Airway epithelial cell (primary cell): ENCODE measurements around the gene CDA. TPM values are rescaled to one million over a fixed set of nuclear protein-coding genes. Genes with fewer than 3 reads are reported as not detected.

ENCODE experiments used
- total RNA-seq: library from RNA; depleted of rRNA; stranded (reverse); fragments of >200 nt; gene quantifications from 2 replicates; pipeline ENCODE4 v1.2.3, GENCODE V29; 2015

The CDA gene
- 18.5 and 22.1 TPM in 2 replicates for total RNA-seq

DNA sequence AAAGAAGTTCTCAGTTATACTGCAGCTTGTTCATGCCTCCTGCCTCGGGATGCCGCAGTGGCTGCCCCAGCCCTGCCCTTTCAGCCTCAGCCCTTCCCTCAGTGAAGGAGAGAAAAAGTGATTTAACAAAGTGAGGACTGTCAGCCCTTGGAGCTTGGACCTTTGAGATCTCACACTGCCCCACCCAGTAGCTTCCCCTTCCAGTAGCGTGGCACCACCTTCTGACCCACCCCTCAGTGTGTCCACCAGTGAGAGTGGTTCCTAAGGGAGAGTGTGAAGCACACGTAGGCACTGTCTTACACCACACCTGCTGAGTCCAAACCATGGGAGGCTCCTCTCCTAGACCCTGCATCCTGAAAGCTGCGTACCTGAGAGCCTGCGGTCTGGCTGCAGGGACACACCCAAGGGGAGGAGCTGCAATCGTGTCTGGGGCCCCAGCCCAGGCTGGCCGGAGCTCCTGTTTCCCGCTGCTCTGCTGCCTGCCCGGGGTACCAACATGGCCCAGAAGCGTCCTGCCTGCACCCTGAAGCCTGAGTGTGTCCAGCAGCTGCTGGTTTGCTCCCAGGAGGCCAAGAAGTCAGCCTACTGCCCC, at the start of gene CDA:
Gene CDA (plus strand): TSS at position 464 of the 592 bp plus-strand sequence. CDS start 33 bp downstream, at position 497.

GRCh38 chr1:20551945-20552727, 36.8 kb upstream of the CDA start, which contains the start of gene FAM43B:
Gene FAM43B, plus strand, starts transcription at chr1:20552573. Its CDS starts 401 bp downstream, at chr1:20552974.

DNA sequence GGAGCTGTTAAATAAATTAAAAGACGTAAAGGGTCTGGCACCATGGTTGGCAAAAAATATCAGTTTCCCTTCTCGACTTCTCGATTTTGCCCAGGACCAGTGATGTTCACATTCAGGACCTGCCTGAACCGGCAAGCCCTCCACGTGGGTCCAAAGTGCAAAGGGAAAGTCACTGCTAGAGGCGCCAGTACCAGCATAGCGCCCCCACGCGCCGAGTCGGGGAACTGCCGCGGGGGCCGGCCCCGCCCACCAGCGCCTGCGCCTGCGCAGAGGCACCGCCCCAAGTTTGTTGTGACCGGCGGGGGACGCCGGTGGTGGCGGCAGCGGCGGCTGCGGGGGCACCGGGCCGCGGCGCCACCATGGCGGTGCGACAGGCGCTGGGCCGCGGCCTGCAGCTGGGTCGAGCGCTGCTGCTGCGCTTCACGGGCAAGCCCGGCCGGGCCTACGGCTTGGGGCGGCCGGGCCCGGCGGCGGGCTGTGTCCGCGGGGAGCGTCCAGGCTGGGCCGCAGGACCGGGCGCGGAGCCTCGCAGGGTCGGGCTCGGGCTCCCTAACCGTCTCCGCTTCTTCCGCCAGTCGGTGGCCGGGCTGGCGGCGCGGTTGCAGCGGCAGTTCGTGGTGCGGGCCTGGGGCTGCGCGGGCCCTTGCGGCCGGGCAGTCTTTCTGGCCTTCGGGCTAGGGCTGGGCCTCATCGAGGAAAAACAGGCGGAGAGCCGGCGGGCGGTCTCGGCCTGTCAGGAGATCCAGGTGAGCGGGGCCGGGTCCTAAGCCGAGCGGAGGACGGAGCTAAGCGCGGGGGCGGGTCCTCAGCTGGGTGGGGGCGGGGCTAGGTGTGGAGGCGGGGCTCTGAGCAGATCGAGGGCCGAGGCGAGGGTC, 44.5 kb downstream of the CDA start, which contains the start of gene PINK1:
Gene PINK1 (plus strand): TSS at position 269 of the 875 bp plus-strand sequence. CDS start 91 bp downstream, at position 360.

DNA sequence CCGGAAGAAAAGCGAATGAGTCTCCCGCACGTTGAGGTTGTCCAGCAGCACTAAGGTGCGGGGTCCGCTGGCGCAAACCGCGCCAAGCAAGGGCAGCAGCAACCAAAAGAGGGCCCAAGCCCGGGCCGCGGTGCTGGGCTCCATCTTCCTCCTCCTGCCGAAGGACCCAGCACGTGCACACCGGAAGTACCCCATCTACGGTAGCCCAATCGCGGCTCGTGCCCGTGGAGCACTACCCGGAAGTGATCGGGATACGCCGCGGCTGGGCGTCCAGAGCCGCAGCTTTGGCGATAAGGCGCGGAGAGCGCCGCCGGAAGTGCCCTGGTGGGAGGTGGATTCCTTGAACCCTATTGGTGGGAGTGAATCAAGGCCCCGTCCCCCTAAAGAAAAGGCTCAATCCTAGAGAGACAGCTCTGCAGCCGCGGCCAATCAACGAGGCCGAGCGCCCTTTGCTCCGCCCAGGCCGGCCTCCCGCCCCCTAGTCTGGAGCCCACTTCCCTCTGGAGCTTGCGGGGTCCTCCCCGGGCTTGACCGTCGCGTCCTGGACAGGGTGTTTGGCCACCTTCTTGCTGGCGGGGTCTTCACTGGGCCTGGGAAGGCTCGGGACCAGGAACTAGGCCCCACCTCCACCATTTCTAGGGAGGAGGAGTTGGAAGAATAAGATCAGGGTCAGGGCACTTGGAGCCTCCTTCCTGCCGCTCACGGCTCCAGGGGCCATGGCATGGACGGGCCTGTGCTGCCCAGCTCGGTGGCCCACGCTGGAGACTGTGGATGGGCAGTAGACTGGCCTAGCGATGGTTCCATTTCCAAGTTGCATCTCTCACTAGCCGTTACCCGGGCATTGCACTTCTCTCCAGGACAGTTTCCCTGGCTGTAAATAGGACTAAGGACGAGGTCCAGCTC, 72.6 kb downstream of the CDA start, which contains the start of gene DDOST:
Gene DDOST (minus strand): TSS at position 163 of the 903 bp plus-strand sequence. CDS start 19 bp downstream, at position 144.

Other genes with a start within 250 kb of the CDA start
- gene CAMK2N1, start 102.9 kb upstream of the CDA start, total RNA-seq, result 9.2 and 12.2 TPM in 2 replicates
- 26.5 and 28.8 TPM in 2 replicates for gene MUL1, start 80.9 kb upstream of the CDA start, total RNA-seq
- gene FAM43B, start 36.5 kb upstream of the CDA start, total RNA-seq, result 0.07 TPM in 1 of 2 replicates, not detected in the other
- 31.7 and 34.6 TPM in 2 replicates for gene PINK1, start 44.4 kb downstream of the CDA start, total RNA-seq
- gene DDOST, start 72.3 kb downstream of the CDA start, total RNA-seq, result 199 and 276 TPM in 2 replicates
- 0.21 and 0.74 TPM in 2 replicates for gene KIF17, start 128.9 kb downstream of the CDA start, total RNA-seq
- gene SH2D5, start 143.6 kb downstream of the CDA start, total RNA-seq, result 8.5 and 15.4 TPM in 2 replicates
- 96.0 and 109 TPM in 2 replicates for gene HP1BP3, start 198.2 kb downstream of the CDA start, total RNA-seq